Liver (tissue), 9 donors: Measurements from ENCODE around the gene INPP4B. TPM values are rescaled to one million over a fixed set of nuclear protein-coding genes. Genes with fewer than 3 reads are reported as not detected.

Experiments used
- DNase-seq: peaks from one replicate; pipeline ENCODE4 v3.0.0-alpha.2; 2017; ENCODE audit warnings: low spot score
- H3K27ac ChIP-seq, 2 donors: one replicate each; pipeline ENCODE4 v1.7.0; 2013; ENCODE audit warnings: inconsistent platforms in 2 of 2, low read length in 2 of 2, control low read depth in 1 of 2, low read depth in 1 of 2, mild to moderate bottlenecking in 1 of 2
- H3K27me3 ChIP-seq, 4 donors: one replicate each; pipeline versions ENCODE4 v1.6.1 to v1.7.0; 2013; ENCODE audit warnings: low read length in 3 of 4, inconsistent platforms in 1 of 4, mild to moderate bottlenecking in 1 of 4, moderate library complexity in 1 of 4; ENCODE audit not compliant: control insufficient read depth in 4 of 4, insufficient read depth in 4 of 4
- H3K36me3 ChIP-seq, 4 donors: one replicate each; pipeline versions ENCODE4 v1.6.1 to v1.7.0; 2013; ENCODE audit warnings: low read length in 3 of 4, mild to moderate bottlenecking in 3 of 4, low read depth in 1 of 4, moderate library complexity in 1 of 4; ENCODE audit not compliant: control insufficient read depth in 4 of 4, insufficient read depth in 3 of 4
- H3K4me1 ChIP-seq, 4 donors: one replicate each; pipeline versions ENCODE4 v1.6.1 to v1.7.0; 2013; ENCODE audit warnings: low read length in 3 of 4, mild to moderate bottlenecking in 3 of 4, moderate library complexity in 1 of 4; ENCODE audit not compliant: control insufficient read depth in 4 of 4, insufficient read depth in 4 of 4
- H3K4me3 ChIP-seq, 3 donors: one replicate each; pipeline versions ENCODE4 v1.6.1 to v1.7.0; 2013; ENCODE audit warnings: low read length in 3 of 3, control low read depth in 1 of 3, low read depth in 1 of 3, mild to moderate bottlenecking in 1 of 3
- H3K9ac ChIP-seq, 2 donors: one replicate each; pipeline ENCODE4 v1.7.0; 2013; ENCODE audit warnings: low read length in 2 of 2, mild to moderate bottlenecking in 2 of 2, moderate library complexity in 2 of 2, control low read depth in 1 of 2, low read depth in 1 of 2
- H3K9me3 ChIP-seq, 4 donors: one replicate each; pipeline versions ENCODE4 v1.6.1 to v1.7.0; 2013; ENCODE audit warnings: low read length in 3 of 4; ENCODE audit not compliant: control insufficient read depth in 4 of 4
- ATF3 ChIP-seq: IDR thresholded peaks from 2 replicates; pipeline ENCODE4 v1.6.1; 2016; ENCODE audit warnings: antibody characterized with exemption
- CTCF ChIP-seq: fragments of 150-350 bp; IDR thresholded peaks from 2 replicates; pipeline ENCODE4 v1.5.1; 2017; ENCODE audit warnings: improper control_type of control experiment, low read depth, low read length; ENCODE audit not compliant: missing input control
- EGR1 ChIP-seq, 2 donors: IDR thresholded peaks; 2 replicates each; pipeline ENCODE4 v1.6.1; 2016 to 2018; ENCODE audit warnings: antibody characterized with exemption in 2 of 2, low read depth in 2 of 2
- FOXA1 ChIP-seq: IDR thresholded peaks from 2 replicates; pipeline ENCODE4 v1.6.1; 2016; ENCODE audit warnings: antibody characterized with exemption
- FOXA2 ChIP-seq: IDR thresholded peaks from 2 replicates; pipeline ENCODE4 v1.6.1; 2016; ENCODE audit warnings: antibody characterized with exemption
- GABPA ChIP-seq, 2 donors: IDR thresholded peaks in 1 of 2; conservative IDR thresholded peaks in 1 of 2; 2 replicates each; pipeline ENCODE4 v1.6.1; 2016; ENCODE audit warnings: antibody characterized with exemption in 2 of 2, mild to moderate bottlenecking in 1 of 2, moderate library complexity in 1 of 2
- HNF4A ChIP-seq, 2 donors: conservative IDR thresholded peaks; 2 replicates each; pipeline ENCODE4 v1.6.1; 2016; ENCODE audit warnings: antibody characterized with exemption in 2 of 2, mild to moderate bottlenecking in 2 of 2
- HNF4G ChIP-seq: IDR thresholded peaks from 2 replicates; pipeline ENCODE4 v1.6.1; 2016; ENCODE audit warnings: antibody characterized with exemption
- MAX ChIP-seq: IDR thresholded peaks from 2 replicates; pipeline ENCODE4 v1.6.1; 2016; ENCODE audit warnings: antibody characterized with exemption
- NR2F2 ChIP-seq: IDR thresholded peaks from 2 replicates; pipeline ENCODE4 v1.6.1; 2016; ENCODE audit warnings: antibody characterized with exemption
- RAD21 ChIP-seq, 2 donors: IDR thresholded peaks; 2 replicates each; pipeline ENCODE4 v1.6.1; 2016; ENCODE audit warnings: antibody characterized with exemption in 2 of 2, mild to moderate bottlenecking in 2 of 2
- REST ChIP-seq: IDR thresholded peaks from 2 replicates; pipeline ENCODE4 v1.6.1; 2016; ENCODE audit warnings: antibody characterized with exemption, mild to moderate bottlenecking
- RXRA ChIP-seq, 2 donors: IDR thresholded peaks; 2 replicates each; pipeline ENCODE4 v1.6.1; 2017 to 2018; ENCODE audit warnings: antibody characterized with exemption in 2 of 2, mild to moderate bottlenecking in 1 of 2
- SP1 ChIP-seq: IDR thresholded peaks from 2 replicates; pipeline ENCODE4 v1.6.1; 2018; ENCODE audit warnings: antibody characterized with exemption, mild to moderate bottlenecking
- TAF1 ChIP-seq: conservative IDR thresholded peaks from 2 replicates; pipeline ENCODE4 v1.6.1; 2016; ENCODE audit warnings: antibody characterized with exemption, mild to moderate bottlenecking
- YY1 ChIP-seq: IDR thresholded peaks from 2 replicates; pipeline ENCODE4 v1.6.1; 2016; ENCODE audit warnings: antibody characterized with exemption, mild to moderate bottlenecking
- ZBTB33 ChIP-seq: IDR thresholded peaks from 2 replicates; pipeline ENCODE4 v1.6.1; 2016; ENCODE audit warnings: antibody characterized with exemption
- WGBS: extraction: QIAGEN DNeasy Blood & Tissue Kit; methylation state at CpG from one replicate; pipeline ENCODE4 v1.1.7; 2013; 5-methylcytosine and 5-hydroxymethylcytosine counted together
- polyA plus RNA-seq, 2 donors: library from polyadenylated mRNA; stranded (reverse) in 1 of 2; unstranded in 1 of 2; fragments of 200-250 nt in 1 of 2; fragments of >200 nt in 1 of 2; fragmentation: Nextera tagmentation in 1 of 2; extraction: Ambion mirVana in 1 of 2; gene quantifications; one replicate each; pipeline versions ENCODE4 v1.2.1 to v1.2.3, GENCODE V29; 2013 to 2015
- total RNA-seq, 2 donors: library from RNA; depleted of rRNA; stranded (reverse); fragments of >200 nt; gene quantifications; one replicate each; pipeline ENCODE4 v1.2.3, GENCODE V29; 2014
- donor health status: healthy.
- donor health status: healthy.
- donor health status: healthy.
- donor health status: healthy.
- donor health status: healthy.

INPP4B gene
- total and polyA plus RNA-seq, 4 donors: 0.43 to 2.8 (median 1.6) TPM

GRCh38 chr4:142411993-142412392 lies 434.1 kb downstream of the INPP4B start:
- no peak overlapping the region for H3K27ac ChIP-seq
- no peaks in the 10 kb centered on the region for H3K36me3 ChIP-seq
- H3K27me3 ChIP-seq: peaks cover 0 to 2% (median 0%) of the 10 kb centered on the region in 4 donors
- peaks cover 0 to 1% (median 0%) of the 10 kb centered on the region in 4 donors for H3K4me1 ChIP-seq
- H3K9me3 ChIP-seq: no peaks in the 10 kb centered on the region
- H3K4me3 ChIP-seq: no peak overlapping the region
- TF ChIP-seq HNF4G (no peak), HNF4A (conservative IDR thresholded peaks at IDR 0.05) (no peak), CTCF (no peak), FOXA1 (no peak), RAD21 (IDR thresholded peaks at IDR 0.05) (no peak), ZBTB33 (no peak), MAX (no peak), RXRA (IDR thresholded peaks at IDR 0.05) (no peak), ATF3 (no peak), SP1 (no peak), NR2F2 (no peak), REST (no peak), FOXA2 (no peak), GABPA (IDR thresholded peaks at IDR 0.05 in 1 of 2, conservative IDR thresholded peaks at IDR 0.05 in 1 of 2) (no peak), EGR1 (IDR thresholded peaks at IDR 0.05; ENCODE audit: low read depth in 2 of 2) (no peak), YY1 (no peak)
- H3K9ac ChIP-seq: no peak overlapping the region
- no peak for DNase-seq

GRCh38 chr4:142408003-142408441 lies 438.1 kb downstream of the INPP4B start:
- no peak overlapping the region for H3K27ac ChIP-seq

More at GRCh38 chr4:142408003-142408441, 438.1 kb downstream of the INPP4B start:
- Histone ChIP-seq H3K36me3 (no peaks in the 10 kb centered on the region), H3K27me3 (peaks cover 0 to 2% (median 0%) of the 10 kb centered on the region in 4 donors), H3K9ac (no peak overlapping the region), H3K9me3 (no peaks in the 10 kb centered on the region), H3K4me1 (peaks cover 0 to 3% (median 0%) of the 10 kb centered on the region in 4 donors), H3K4me3 (no peak overlapping the region)
- no peak for DNase-seq
- TF ChIP-seq NR2F2 (no peak), TAF1 (no peak), HNF4G (no peak), MAX (no peak), RAD21 (IDR thresholded peaks at IDR 0.05) (no peak), HNF4A (conservative IDR thresholded peaks at IDR 0.05) (no peak)
- WGBS: 93% methylated on average over 5 of the region's 5 CpGs
